GM12878 (cell line): ENCODE data around the gene FOXG1. TPM values are rescaled to one million over a fixed set of nuclear protein-coding genes. Genes with fewer than 3 reads are reported as not detected.

Experiments
- ATAC-seq: fragments of 200-7000 bp; cut with Tn5 transposase; 3 replicates; pipeline ENCODE4 v1.9.1; 2020; ENCODE audit warnings: mild to moderate bottlenecking, moderate library complexity
- BruUV-seq: library from RNA; stranded (reverse); fragments of 400-500 nt; replicated peaks from 2 replicates; lab custom pipeline; 2021; lab: Mats Ljungman, UMichigan
- CTCF ChIA-PET: fragments of 300-600 bp; sonication (Branson Sonifier 250); formaldehyde crosslinking; extraction: SDS; loops from one replicate; lab custom pipeline; 2021; ENCODE audit warnings: inconsistent platforms; lab: Yijun Ruan, JAX
- POLR2A ChIA-PET: fragments of 350-600 bp; formaldehyde crosslinking; extraction: SDS; loops from one replicate; lab custom pipeline; 2021; ENCODE audit warnings: inconsistent platforms; lab: Charles Lee
- RAD21 ChIA-PET: fragments of 300-600 bp; sonication (Branson Sonifier 250); formaldehyde crosslinking; loops from one replicate; lab custom pipeline; 2023; ENCODE audit warnings: antibody characterized with exemption; ENCODE audit not compliant: unreplicated experiment; lab: Charles Lee
- SMC1A ChIA-PET: fragments of 300-600 bp; sonication (Branson Sonifier 250); formaldehyde crosslinking; loops from one replicate; lab custom pipeline; 2023; ENCODE audit not compliant: unreplicated experiment, uncharacterized antibody; lab: Charles Lee
- DNase-seq: peaks from one replicate; pipeline ENCODE4 v3.0.0-alpha.2; 2011; ENCODE audit warnings: low read depth, low spot score
- FAIRE-seq: peaks from 3 replicates; lab custom pipeline; 2011; peaks lifted over from hg19 to GRCh38; lab: Jason Lieb, UNC
- H2AFZ ChIP-seq: 2 replicates; pipeline ENCODE4 v1.6.0; 2011; ENCODE audit warnings: low read depth, low read length, control low read depth; ENCODE audit not compliant: control insufficient read depth
- H3K27ac ChIP-seq: 2 replicates; pipeline ENCODE4 v1.5.1; 2011; ENCODE audit warnings: control low read depth; ENCODE audit not compliant: control insufficient read depth, insufficient read depth
- H3K27me3 ChIP-seq, 2 experiments: replicated peaks in 1 of 2; 2 replicates each; pipeline versions ENCODE4 v1.6.0 to v1.6.1; 2011; ENCODE audit warnings: low read length in 1 of 2; ENCODE audit not compliant: control insufficient read depth in 2 of 2, insufficient read depth in 2 of 2
- H3K36me3 ChIP-seq, 2 experiments: 2 replicates each; pipeline ENCODE4 v1.5.1; 2011; ENCODE audit warnings: low read length in 1 of 2; ENCODE audit not compliant: control insufficient read depth in 2 of 2, insufficient read depth in 2 of 2
- H3K4me1 ChIP-seq: 2 replicates; pipeline ENCODE4 v1.6.1; 2011; ENCODE audit warnings: mild to moderate bottlenecking, low read length, moderate library complexity, mixed read lengths; ENCODE audit not compliant: control insufficient read depth, insufficient read depth
- H3K4me2 ChIP-seq: 2 replicates; pipeline ENCODE4 v1.6.0; 2011; ENCODE audit warnings: control low read depth; ENCODE audit not compliant: control insufficient read depth, insufficient read depth
- H3K4me3 ChIP-seq: fragments of 200-600 bp; sonication (generic); 2 replicates; pipeline ENCODE4 v1.5.1; 2016
- H3K79me2 ChIP-seq: 2 replicates; pipeline ENCODE4 v1.6.0; 2011; ENCODE audit warnings: low read length; ENCODE audit not compliant: control insufficient read depth, insufficient read depth
- H3K9ac ChIP-seq: 2 replicates; pipeline ENCODE4 v1.8.0; 2011; ENCODE audit warnings: low read length, control low read depth, mixed read lengths; ENCODE audit not compliant: control insufficient read depth, insufficient read depth
- H3K9me3 ChIP-seq: replicated peaks from 3 replicates; pipeline ENCODE4 v1.5.1; 2011; ENCODE audit warnings: mild to moderate bottlenecking, low read length; ENCODE audit not compliant: control insufficient read depth, insufficient read depth
- H4K20me1 ChIP-seq: 2 replicates; pipeline ENCODE4 v1.6.0; 2011; ENCODE audit not compliant: control insufficient read depth, insufficient read depth
- BCL3 ChIP-seq: IDR thresholded peaks from 2 replicates; pipeline ENCODE4 v1.6.1; 2011; ENCODE audit warnings: borderline replicate concordance, low read depth, mild to moderate bottlenecking, moderate library complexity, low read length; ENCODE audit not compliant: insufficient read depth, poor library complexity, severe bottlenecking
- IRF5 ChIP-seq: fragments of 450-650 bp; IDR thresholded peaks from 2 replicates; pipeline ENCODE4 v1.6.1; 2017; ENCODE audit warnings: borderline replicate concordance
- JUNB ChIP-seq: IDR thresholded peaks from 2 replicates; pipeline ENCODE4 v1.6.1; 2016; ENCODE audit warnings: antibody characterized with exemption, mild to moderate bottlenecking
- KDM1A ChIP-seq: fragments of 200-600 bp; sonication (generic); IDR thresholded peaks from 2 replicates; pipeline ENCODE4 v1.6.1; 2016; ENCODE audit warnings: borderline replicate concordance
- MYB ChIP-seq: fragments of 150-350 bp; IDR thresholded peaks from 2 replicates; pipeline ENCODE4 v1.6.1; 2014; ENCODE audit warnings: mild to moderate bottlenecking, low read depth, low read length, borderline replicate concordance
- NFXL1 ChIP-seq: fragments of 450-650 bp; IDR thresholded peaks from 2 replicates; pipeline ENCODE4 v1.6.1; 2017; ENCODE audit warnings: antibody characterized with exemption, mild to moderate bottlenecking, borderline replicate concordance
- YBX1 ChIP-seq: fragments of 450-650 bp; IDR thresholded peaks from 2 replicates; pipeline ENCODE4 v1.6.1; 2016; ENCODE audit warnings: antibody characterized with exemption
- ZBTB33 ChIP-seq: fragments of 450-650 bp; IDR thresholded peaks from 2 replicates; pipeline ENCODE4 v1.6.1; 2017; ENCODE audit warnings: mild to moderate bottlenecking
- ZBTB4 ChIP-seq: fragments of 450-650 bp; formaldehyde crosslinking; IDR thresholded peaks from 2 replicates; pipeline ENCODE4 v1.4.0; 2022; ENCODE audit warnings: mild to moderate bottlenecking, moderate library complexity
- WGBS: methylation state at CpG from one replicate; pipeline ENCODE4 v1.1.6; 2016; ENCODE audit warnings: low lambda C conversion rate; ENCODE audit not compliant: insufficient replicate concordance, insufficient coverage; ENCODE audit errors: missing lambda C conversion rate; 5-methylcytosine and 5-hydroxymethylcytosine counted together
- in situ Hi-C: fragments of 300-500 bp; cut with MboI; formaldehyde crosslinking; loops from 9 replicates; pipeline ENCODE4 v1.14.3; 2018; ENCODE audit warnings: mixed read lengths
- intact Hi-C: fragments of 100-400 bp; cut with micrococcal nuclease; formaldehyde crosslinking; loops from one replicate; pipeline ENCODE4 v1.14.2; 2022; ENCODE audit not compliant: unreplicated experiment
- polyA plus RNA-seq, 11 experiments: library from polyadenylated mRNA; depleted of rRNA in 4 of 11; unstranded in 6 of 11; stranded (reverse) in 5 of 11; fragments of >200 nt; fragmentation: Nextera tagmentation in 4 of 11; fragmentation: Illumina TruSeq in 1 of 11; extraction: Ambion mirVana in 4 of 11; extraction: Trizol in 1 of 11; gene quantifications; 1 replicate in 1 of 11; 2 replicates in 10 of 11; pipeline versions ENCODE4 v1.2.1 to v1.2.3, GENCODE V29; 2011 to 2016; ENCODE audit warnings: inconsistent platforms in 2 of 11, missing spikeins in 2 of 11, low read depth in 1 of 11
- total RNA-seq, 4 experiments: library from RNA; depleted of rRNA in 3 of 4; stranded (reverse); fragments of >200 nt in 3 of 4; fragmentation: Illumina TruSeq in 1 of 4; extraction: Trizol in 1 of 4; gene quantifications; 2 replicates each; pipeline versions ENCODE4 v1.2.1 to v1.2.3, GENCODE V29; 2013 to 2021

Gene FOXG1
- total and polyA plus RNA-seq, 10 of the 15 experiments (the other 5 are each of a cell fraction or from before 2014, with no cell fraction given): 0.04 to 0.44 (median 0.06) TPM; not detected in 1

- Histone ChIP-seq H2AFZ (no peak overlapping the region), H3K36me3 (no peaks in the 10 kb centered on the region), H3K27me3 (no peaks in the 10 kb centered on the region; a peak in 1 of 4 replicates), H3K79me2 (no peaks in the 10 kb centered on the region), H3K27ac (no peak overlapping the region), H3K4me2 (no peak overlapping the region), H3K4me3 (no peak overlapping the region), H3K4me1 (no peaks in the 10 kb centered on the region), H3K9ac (no peak overlapping the region), H4K20me1 (no peaks in the 10 kb centered on the region), H3K9me3 (peaks cover 2% of the 10 kb centered on the region; the same call in 1 of the 3 replicates)
- RAD21 ChIA-PET: no interaction called here
- DNase-seq: no peak
- no peak for FAIRE-seq
- no TSS peak for BruUV-seq
- TF ChIP-seq NFXL1: no peak
- no peak for TF ChIP-seq JUNB
- no peak for TF ChIP-seq KDM1A
- no peak for TF ChIP-seq YBX1
- TF ChIP-seq MYB: no peak
- no peak for TF ChIP-seq IRF5
- SMC1A ChIA-PET: interaction anchor here (0.7 kb wide), 1 partner anchor 884 kb away, joined by 3 read pairs; no protein-coding TSS in a partner anchor
- POLR2A ChIA-PET: no interaction called here
- ATAC-seq: no peak
- CTCF ChIA-PET: no interaction called here
- in situ Hi-C loops (loop anchor here (25.0 kb wide), 2 partner anchors 442 to 1667 kb away; no protein-coding TSS in a partner anchor), intact Hi-C loops (loop anchor here (5.0 kb wide), 1 partner anchor 452 kb away; no protein-coding TSS in a partner anchor)
These were observed 4.0 kb downstream of the FOXG1 start for GRCh38 chr14:28770630-28771029.

GRCh38 chr14:28771168-28771567, 4.6 kb downstream of the FOXG1 start:
- no TSS peak for BruUV-seq
- CTCF ChIA-PET: no interaction called here
- RAD21 ChIA-PET: no interaction called here
- DNase-seq: no peak
- POLR2A ChIA-PET: no interaction called here
- FAIRE-seq: no peak
- Histone ChIP-seq H3K79me2 (no peaks in the 10 kb centered on the region), H3K27ac (no peak overlapping the region), H3K36me3 (no peaks in the 10 kb centered on the region), H3K4me2 (no peak overlapping the region), H3K27me3 (no peaks in the 10 kb centered on the region; a peak in 1 of 4 replicates), H4K20me1 (no peaks in the 10 kb centered on the region), H2AFZ (no peak overlapping the region), H3K4me1 (no peaks in the 10 kb centered on the region), H3K9ac (no peak overlapping the region), H3K9me3 (peaks cover 2% of the 10 kb centered on the region; the same call in 1 of the 3 replicates), H3K4me3 (no peak overlapping the region)
- 0% methylated on average over 1 of the region's 1 CpG for WGBS
- in situ Hi-C loops: loop anchor here (25.0 kb wide), 2 partner anchors 441 to 1666 kb away; no protein-coding TSS in a partner anchor
- SMC1A ChIA-PET: interaction anchor here (0.7 kb wide), 1 partner anchor 884 kb away, joined by 3 read pairs; no protein-coding TSS in a partner anchor
- no peak for ATAC-seq
- intact Hi-C loops: loop anchor here (5.0 kb wide), 1 partner anchor 451 kb away; no protein-coding TSS in a partner anchor
- TF ChIP-seq ZBTB33: no peak
- no peak for TF ChIP-seq ZBTB4 (CRISPR knock-in tag)
- no peak for TF ChIP-seq BCL3
